HuH-7.5 (cell line): ENCODE data around the gene ELAC2.

ENCODE experiments used
- DNase-seq: peaks from one replicate; pipeline ENCODE4 v3.0.0; 2011; ENCODE audit warnings: low spot score

ELAC2 gene

DNA sequence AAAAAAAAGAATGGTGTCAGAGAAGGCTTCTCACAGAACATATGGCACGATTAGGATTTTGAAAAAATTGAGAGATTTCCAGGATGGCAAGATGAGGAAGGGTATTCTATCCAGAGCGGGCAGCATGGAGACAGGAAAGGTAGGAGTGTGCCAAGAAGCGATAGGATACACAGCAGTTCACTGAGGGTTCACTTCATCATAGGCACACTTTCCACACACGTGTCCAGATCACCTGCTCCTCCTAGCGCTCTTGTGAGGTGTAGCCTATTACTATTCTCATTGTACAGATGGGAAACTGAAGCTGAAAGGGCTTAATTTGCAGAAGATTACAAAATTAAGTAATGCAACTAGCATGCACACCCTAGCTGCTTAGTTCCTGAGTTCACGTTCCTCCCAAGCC lies 6.2 kb upstream of the ELAC2 start:
- DNase-seq, result no peak

GRCh38 chr17:13016881-13017654 lies 759 bp downstream of the ELAC2 start:
- DNase-seq, result no peak

GRCh38 chr17:13014801-13015200 lies 3.0 kb downstream of the ELAC2 start:
- DNase-seq, result no peak

GRCh38 chr17:13010959-13011358 lies 6.9 kb downstream of the ELAC2 start:
- DNase-seq, result no peak

- DNase-seq, result no peak
These were observed 9.4 kb downstream of the ELAC2 start for GRCh38 chr17:13008461-13008860.

- DNase-seq, result no peak
These were observed 12.3 kb downstream of the ELAC2 start for GRCh38 chr17:13005530-13005929.

- no peak for DNase-seq
These were observed 13.5 kb downstream of the ELAC2 start for GRCh38 chr17:13004336-13004735.

- DNase-seq, result no peak
These were observed 13.9 kb downstream of the ELAC2 start for GRCh38 chr17:13003927-13004326.

GRCh38 chr17:13003454-13003851 lies 14.4 kb downstream of the ELAC2 start:
- no peak for DNase-seq

DNA sequence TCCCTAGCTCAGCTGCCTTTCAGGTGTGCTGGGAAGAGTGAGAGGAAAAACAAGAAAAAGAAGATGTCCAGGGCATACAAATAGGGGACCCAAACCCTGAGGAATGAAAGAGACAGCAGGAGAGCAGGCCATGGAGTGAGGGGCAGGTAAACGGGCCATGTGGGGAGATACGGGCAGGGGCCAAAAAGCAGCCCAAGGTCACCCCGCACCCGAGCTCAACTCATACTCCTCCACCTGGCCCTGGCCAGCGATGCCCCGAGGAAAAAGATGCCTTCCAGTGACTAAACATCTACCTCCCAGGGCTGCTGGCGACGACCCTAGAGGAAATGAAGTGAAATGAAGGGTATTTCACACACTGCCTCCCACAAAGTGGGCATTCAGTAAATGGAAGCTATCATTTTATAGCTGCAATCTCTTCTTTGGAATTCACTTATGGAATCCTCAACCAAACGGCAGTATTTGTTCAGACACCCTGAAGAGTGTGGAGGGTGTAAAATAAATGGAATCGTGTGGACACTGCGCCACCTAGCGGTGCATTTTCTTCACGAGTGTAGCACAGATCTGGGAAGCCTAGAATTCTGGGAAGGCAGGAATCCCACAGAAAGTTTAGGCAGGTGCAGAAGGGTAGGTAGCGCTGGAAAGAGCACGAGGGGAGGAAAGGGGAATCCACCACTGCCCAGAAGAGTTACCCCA lies 14.9 kb downstream of the ELAC2 start:
- peak; percentile 49 for DNase-seq

- no peak for DNase-seq
These were observed 15.7 kb downstream of the ELAC2 start for GRCh38 chr17:13001991-13002615.

DNA sequence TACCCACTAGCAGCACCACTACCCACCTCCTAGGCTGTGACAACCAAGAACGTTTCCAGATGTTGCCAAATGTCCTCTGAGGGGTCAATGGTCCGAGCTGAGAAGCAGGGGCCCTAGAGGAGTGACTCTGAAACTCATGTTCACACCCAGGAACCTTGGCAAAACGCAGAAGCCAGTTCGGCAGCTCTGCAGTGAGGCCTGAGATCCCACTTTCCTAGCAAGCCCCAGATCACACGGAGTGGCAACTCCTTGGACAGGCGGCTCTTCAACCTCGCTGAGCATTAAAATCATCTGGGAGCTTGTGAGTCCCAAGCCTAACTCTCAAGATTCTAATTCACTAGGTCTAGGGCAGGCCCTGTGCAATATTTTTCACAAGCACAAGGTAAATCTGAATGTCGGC lies 17.3 kb downstream of the ELAC2 start:
- no peak for DNase-seq

GRCh38 chr17:12998874-12999273 lies 19.0 kb downstream of the ELAC2 start:
- DNase-seq, result no peak

DNA sequence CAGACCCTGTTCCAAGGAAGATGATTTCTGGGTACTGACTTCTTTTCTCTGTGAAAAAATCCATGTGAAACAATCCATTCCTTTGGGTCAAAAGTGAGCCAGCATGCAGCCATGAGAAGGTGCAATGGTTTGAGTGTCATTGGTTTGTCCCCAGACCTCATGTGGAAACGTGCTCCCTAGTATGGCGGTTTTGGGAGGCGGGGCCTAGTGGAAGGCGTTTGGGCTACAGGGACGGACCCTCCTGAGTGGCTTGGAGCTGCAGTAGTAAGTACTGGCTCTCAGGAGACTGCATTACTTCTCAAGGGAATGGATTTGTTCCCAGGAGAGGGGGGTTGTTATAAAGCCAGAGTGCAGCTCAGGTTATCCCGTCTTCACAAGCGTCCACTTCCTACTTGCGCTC lies 19.4 kb downstream of the ELAC2 start:
- no peak for DNase-seq

DNA sequence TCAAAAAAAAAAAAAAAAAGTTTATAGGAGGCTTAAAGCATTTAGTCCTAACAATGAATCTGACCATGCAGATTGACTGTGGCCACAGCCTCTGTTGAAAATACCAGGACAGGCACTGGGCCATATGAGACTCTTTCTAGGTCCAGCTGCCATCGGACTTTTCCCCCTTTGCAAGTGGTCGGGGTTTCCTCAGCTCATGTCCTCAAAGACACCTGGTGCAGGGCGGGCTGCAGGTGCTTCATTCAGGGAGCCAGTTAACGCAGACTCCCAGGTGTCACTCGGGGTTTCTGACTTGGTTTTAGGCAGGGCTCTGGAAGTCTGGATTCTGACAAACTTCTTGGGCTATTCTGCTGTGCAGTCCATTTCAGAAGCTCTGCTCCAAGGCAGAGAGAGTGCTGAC lies 20.9 kb downstream of the ELAC2 start:
- DNase-seq, result no peak

GRCh38 chr17:12996357-12996756 lies 21.5 kb downstream of the ELAC2 start:
- DNase-seq, result no peak

GRCh38 chr17:12995896-12996295 lies 21.9 kb downstream of the ELAC2 start:
- DNase-seq, result no peak

GRCh38 chr17:12995106-12995895 lies 22.5 kb downstream of the ELAC2 start:
- DNase-seq, result no peak

GRCh38 chr17:12994341-12995074 lies 23.3 kb downstream of the ELAC2 start:
- DNase-seq, result no peak

- DNase-seq, result no peak
These were observed 24.2 kb downstream of the ELAC2 start for GRCh38 chr17:12993631-12994030.

GRCh38 chr17:12992676-12993075 lies 25.2 kb downstream of the ELAC2 start:
- no peak for DNase-seq

DNA sequence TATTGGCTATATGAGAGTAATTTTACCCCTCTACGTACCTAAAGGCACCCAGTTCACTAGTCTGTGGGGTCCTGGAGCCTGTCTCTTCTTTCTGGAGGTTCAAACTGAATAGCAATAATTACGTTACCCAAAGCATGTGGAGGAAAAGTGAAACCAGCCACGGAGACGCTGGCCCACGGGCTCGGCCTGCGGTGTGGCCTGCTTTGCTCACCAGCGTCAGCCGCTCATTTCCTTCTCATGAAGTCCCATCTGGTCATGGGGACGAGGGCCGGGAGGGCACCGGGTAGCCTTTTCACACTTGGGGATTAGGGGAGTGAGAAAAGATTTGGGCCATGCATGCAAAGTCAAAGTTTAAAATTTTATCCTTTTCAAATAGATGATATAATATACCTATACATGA lies 26.9 kb downstream of the ELAC2 start:
- no peak for DNase-seq
